K562 (cell line): ENCODE measurements around the gene PIK3R1. TPM values are rescaled to one million over a fixed set of nuclear protein-coding genes. Genes with fewer than 3 reads are reported as not detected.

Experiments used
- ATAC-seq: fragments of 200-7000 bp; cut with Tn5 transposase; 3 replicates; pipeline ENCODE4 v1.9.1; 2020; ENCODE audit warnings: moderate library complexity
- BruUV-seq: library from RNA; stranded (reverse); fragments of 400-500 nt; replicated peaks from 2 replicates; lab custom pipeline; 2021; lab: Mats Ljungman, UMichigan
- CTCF ChIA-PET: fragments of 300-600 bp; formaldehyde crosslinking; extraction: SDS; loops from one replicate; lab custom pipeline; 2021; ENCODE audit warnings: low intra/inter-chr PET ratio; lab: Yijun Ruan, JAX
- POLR2A ChIA-PET: fragments of 300-600, 350-650 bp; sonication (Branson Sonifier 250); formaldehyde crosslinking; extraction: SDS; loops from one replicate; lab custom pipeline; 2021; ENCODE audit warnings: antibody characterized with exemption, inconsistent platforms; lab: Yijun Ruan, JAX
- DNase-seq, 4 experiments: peaks; one replicate each; pipeline versions ENCODE4 v3.0.0 to v3.0.0-alpha.2; 2011 to 2018; ENCODE audit warnings: low spot score in 3 of 4, mixed read lengths in 3 of 4; ENCODE audit errors: extremely low read depth in 1 of 4
- FAIRE-seq: peaks from 2 replicates; lab custom pipeline; 2011; peaks lifted over from hg19 to GRCh38; lab: Jason Lieb, UNC
- H2AFZ ChIP-seq: 2 replicates; pipeline ENCODE4 v1.6.0; 2011; ENCODE audit warnings: low read depth, low read length, control low read depth, inconsistent platforms
- H3K27ac ChIP-seq: fragments of 200-600 bp; 3 replicates; pipeline ENCODE4 v1.8.0; 2011; ENCODE audit warnings: low read depth, mild to moderate bottlenecking, control low read depth, inconsistent platforms, low read length, moderate library complexity, mixed read lengths; ENCODE audit errors: extremely low read depth
- H3K27me3 ChIP-seq, 2 experiments: fragments of 300-600 bp in 1 of 2; 2 replicates in 1 of 2; 3 replicates in 1 of 2; pipeline versions ENCODE4 v1.6.0 to v1.8.0; 2011; ENCODE audit warnings: inconsistent platforms in 2 of 2, low read length in 2 of 2, mild to moderate bottlenecking in 1 of 2, mixed read lengths in 1 of 2, moderate library complexity in 1 of 2; ENCODE audit not compliant: control insufficient read depth in 2 of 2, insufficient read depth in 2 of 2
- H3K36me3 ChIP-seq: fragments of 300-600 bp; 3 replicates; pipeline ENCODE4 v1.8.0; 2011; ENCODE audit warnings: mild to moderate bottlenecking, low read length, inconsistent platforms; ENCODE audit not compliant: control insufficient read depth, insufficient read depth
- H3K4me1 ChIP-seq, 2 experiments: fragments of 200-600 bp in 1 of 2; replicated peaks in 1 of 2; 2 replicates in 1 of 2; 3 replicates in 1 of 2; pipeline versions ENCODE4 v1.5.1 to v1.8.0; 2011; ENCODE audit warnings: inconsistent platforms in 2 of 2, low read length in 2 of 2, mild to moderate bottlenecking in 1 of 2, mixed read lengths in 1 of 2, moderate library complexity in 1 of 2; ENCODE audit not compliant: control insufficient read depth in 2 of 2, insufficient read depth in 2 of 2
- H3K4me2 ChIP-seq: 2 replicates; pipeline ENCODE4 v1.6.1; 2011; ENCODE audit warnings: low read length, control low read depth, inconsistent platforms, mixed read lengths; ENCODE audit not compliant: insufficient read depth
- H3K4me3 ChIP-seq: fragments of 200-600 bp; sonication (generic), shearing (Covaris generic); 2 replicates; pipeline ENCODE4 v1.5.1; 2016; ENCODE audit warnings: control low read depth, inconsistent platforms
- H3K79me2 ChIP-seq: fragments of 200-600 bp; 3 replicates; pipeline ENCODE4 v1.8.0; 2011; ENCODE audit warnings: low read length, inconsistent platforms; ENCODE audit not compliant: control insufficient read depth, insufficient read depth
- H3K9ac ChIP-seq, 2 experiments: 2 replicates each; pipeline versions ENCODE4 v1.6.0 to v1.6.1; 2011; ENCODE audit warnings: low read depth in 2 of 2, low read length in 2 of 2, control low read depth in 1 of 2, inconsistent platforms in 1 of 2, mild to moderate bottlenecking in 1 of 2, mixed read lengths in 1 of 2; ENCODE audit not compliant: insufficient read depth in 1 of 2
- H3K9me1 ChIP-seq: one replicate; pipeline ENCODE4 v1.6.0; 2011; ENCODE audit warnings: inconsistent platforms, mild to moderate bottlenecking, low read length, moderate library complexity; ENCODE audit not compliant: control insufficient read depth, insufficient read depth
- H3K9me3 ChIP-seq: replicated peaks from 2 replicates; pipeline ENCODE4 v1.5.1; 2011; ENCODE audit warnings: low read depth, low read length, inconsistent platforms; ENCODE audit not compliant: control insufficient read depth, insufficient read depth
- H4K20me1 ChIP-seq: replicated peaks from 2 replicates; pipeline ENCODE4 v1.6.1; 2011; ENCODE audit warnings: low read length, inconsistent platforms, mixed read lengths; ENCODE audit not compliant: control insufficient read depth, insufficient read depth
- POLR2AphosphoS5 ChIP-seq: IDR thresholded peaks from 2 replicates; pipeline ENCODE4 v1.6.1; 2011; ENCODE audit warnings: mild to moderate bottlenecking, low read depth, low read length, moderate library complexity; ENCODE audit not compliant: control insufficient read depth, insufficient read depth
- SOX6 ChIP-seq: fragments of 450-650 bp; IDR thresholded peaks from 2 replicates; pipeline ENCODE4 v1.6.1; 2014; ENCODE audit warnings: mild to moderate bottlenecking
- TSHZ1 ChIP-seq: fragments of 250-450 bp; sonication (Bioruptor Pico); IDR thresholded peaks from 2 replicates; pipeline ENCODE4 v1.4.0; 2020; ENCODE audit warnings: mild to moderate bottlenecking, moderate library complexity
- ZBTB2 ChIP-seq: fragments of 450-650 bp; IDR thresholded peaks from 2 replicates; pipeline ENCODE4 v1.6.1; 2016; ENCODE audit warnings: antibody characterized with exemption
- ZBTB8A ChIP-seq: fragments of 450-650 bp; IDR thresholded peaks from 2 replicates; pipeline ENCODE4 v1.6.1; 2018; ENCODE audit warnings: mild to moderate bottlenecking, moderate library complexity; ENCODE audit not compliant: partially characterized antibody
- ZNF407 ChIP-seq: fragments of 450-650 bp; IDR thresholded peaks from 2 replicates; pipeline ENCODE4 v1.6.1; 2016; ENCODE audit warnings: low read depth
- WGBS: fragments of 100-300 bp; shearing (Covaris generic); methylation state at CpG from one replicate; pipeline ENCODE4 v1.1.6; 2016; ENCODE audit warnings: low coverage, mixed read lengths; ENCODE audit not compliant: insufficient coverage; ENCODE audit errors: missing lambda C conversion rate; 5-methylcytosine and 5-hydroxymethylcytosine counted together
- in situ Hi-C: fragments of 300-500 bp; cut with MboI; formaldehyde crosslinking; loops from 4 replicates; pipeline ENCODE4 v1.15.0; 2018; ENCODE audit warnings: inconsistent platforms, mixed read lengths
- intact Hi-C: fragments of 100-400 bp; cut with micrococcal nuclease; formaldehyde crosslinking; loops from 2 replicates; pipeline ENCODE4 v1.14.2; 2022
- polyA plus RNA-seq, 8 experiments: library from polyadenylated mRNA; depleted of rRNA in 4 of 8; stranded (reverse) in 5 of 8; unstranded in 3 of 8; fragments of >200 nt; fragmentation: Nextera tagmentation in 2 of 8; fragmentation: Illumina TruSeq in 1 of 8; extraction: Ambion mirVana in 2 of 8; extraction: Trizol in 1 of 8; gene quantifications; 2 replicates each; pipeline versions ENCODE4 v1.2.1 to v1.2.3, GENCODE V29; 2011 to 2014; ENCODE audit warnings: inconsistent platforms in 1 of 8, missing spikeins in 1 of 8
- total RNA-seq, 7 experiments: library from RNA; depleted of rRNA in 6 of 7; stranded (reverse); fragments of >200 nt in 6 of 7; fragmentation: Illumina TruSeq in 2 of 7; extraction: Trizol in 2 of 7; gene quantifications; 2 replicates each; pipeline versions ENCODE4 v1.2.1 to v1.2.3, GENCODE V29; 2011 to 2021; ENCODE audit warnings: low replicate concordance in 1 of 7
- TF ChIP-seq, protein P1 (sequence below), 2 experiments: fragments of 450-650 bp in 1 of 2; sonication (generic) in 1 of 2; formaldehyde crosslinking in 1 of 2; IDR thresholded peaks in 1 of 2; conservative IDR thresholded peaks in 1 of 2; 2 replicates each; pipeline versions ENCODE4 v1.6.1 to v1.8.1; 2016 to 2023; ENCODE audit warnings: mild to moderate bottlenecking in 2 of 2, moderate library complexity in 2 of 2, inconsistent platforms in 1 of 2, missing genetic modification reagents in 1 of 2

PIK3R1 gene
- total and polyA plus RNA-seq, 9 of the 15 experiments (the other 6 are each of a cell fraction or from before 2014, with no cell fraction given) = 1.1 to 9.7 (median 4.8) TPM

- Histone ChIP-seq H3K9me3 (no peaks in the 10 kb centered on the region), H3K9me1 (no peaks in the 10 kb centered on the region), H3K4me2 (no peak overlapping the region), H3K27ac (no peak overlapping the region), H3K4me3 (no peak overlapping the region), H3K27me3 (no peaks in the 10 kb centered on the region), H3K79me2 (no peaks in the 10 kb centered on the region), H3K36me3 (no peaks in the 10 kb centered on the region), H3K4me1 (no peaks in the 10 kb centered on the region; a peak in 1 of 5 replicates), H4K20me1 (0 out of 2 replicates have a peak, but pooled peaks cover 8% of the 10 kb centered on the region), H2AFZ (no peak overlapping the region), H3K9ac (no peak overlapping the region)
- intact Hi-C loops = no loop called here
- FAIRE-seq = no peak
- in situ Hi-C loops = no loop called here
- 11% methylated on average over 2 of the region's 2 CpGs for WGBS
- ChIA-PET POLR2A (no interaction called here), CTCF (no interaction called here)
- no peak for ATAC-seq
- no peak for DNase-seq
- no TSS peak for BruUV-seq
- no peak for TF ChIP-seq ZNF407
- TF ChIP-seq, protein P1, sequence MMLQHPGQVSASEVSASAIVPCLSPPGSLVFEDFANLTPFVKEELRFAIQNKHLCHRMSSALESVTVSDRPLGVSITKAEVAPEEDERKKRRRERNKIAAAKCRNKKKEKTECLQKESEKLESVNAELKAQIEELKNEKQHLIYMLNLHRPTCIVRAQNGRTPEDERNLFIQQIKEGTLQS (IDR thresholded peaks at IDR 0.05) = no peak
- TF ChIP-seq, protein P1 (CRISPR knock-in tag; conservative IDR thresholded peaks at IDR 0.05) = no peak
- TF ChIP-seq SOX6 = no peak
- TF ChIP-seq TSHZ1 (CRISPR knock-in tag) = no peak
- TF ChIP-seq POLR2AphosphoS5 = no peak
- no peak for TF ChIP-seq ZBTB8A
- TF ChIP-seq ZBTB2 = no peak
These were observed 22.2 kb downstream of the PIK3R1 start for GRCh38 chr5:68237715-68238114.
